ENCODE measurements around the gene IL17RC.

IL17RC gene

DNA sequence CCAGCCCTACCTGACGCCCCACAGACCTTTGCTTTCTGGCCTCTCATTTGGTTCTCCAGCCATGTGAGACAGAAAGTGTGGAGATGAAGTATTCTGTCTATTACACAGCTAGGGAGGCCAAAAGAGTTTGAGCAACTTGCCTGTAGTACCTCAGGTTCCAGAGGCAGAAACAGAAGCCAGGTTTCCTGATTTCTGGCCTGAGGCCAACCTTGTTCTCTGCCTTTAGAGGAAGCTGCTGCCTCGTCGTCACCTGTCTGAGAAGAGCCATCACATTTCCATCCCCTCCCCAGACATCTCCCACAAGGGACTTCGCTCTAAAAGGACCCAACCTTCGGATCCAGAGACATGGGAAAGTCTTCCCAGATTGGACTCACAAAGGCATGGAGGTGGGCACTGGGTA, 10.4 kb upstream of the IL17RC start:
- no peaks in the 10 kb centered on the region for H3K9me2 ChIP-seq (replicated peaks; ENCODE audit: low read depth, low read length)
- H3K4me2 ChIP-seq (ENCODE audit: low read depth, low read length, poor library complexity, severe bottlenecking), result no peak overlapping the region
- no peak for TF ChIP-seq CTCF (conservative IDR thresholded peaks at IDR 0.05; ENCODE audit: low read length)
- TF ChIP-seq EZH2phosphoT487 (IDR thresholded peaks at IDR 0.05; ENCODE audit: borderline replicate concordance), result no peak
- H4K20me1 ChIP-seq (ENCODE audit: insufficient read depth, low read length, poor library complexity, severe bottlenecking), result no peaks in the 10 kb centered on the region
- no peaks in the 10 kb centered on the region for H3K9me3 ChIP-seq (ENCODE audit: insufficient read depth, low read depth, low read length)
- no peak overlapping the region for H3K9ac ChIP-seq (ENCODE audit: low read depth, low read length, poor library complexity, severe bottlenecking)
- H2AFZ ChIP-seq (ENCODE audit: low read length), result no peak overlapping the region
- H3K27me3 ChIP-seq (ENCODE audit: insufficient read depth, low read length, poor library complexity, severe bottlenecking), result no peaks in the 10 kb centered on the region
- peaks cover 24% of the 10 kb centered on the region for H3K4me1 ChIP-seq (ENCODE audit: insufficient read depth, low read length, poor library complexity, severe bottlenecking)
- no peak overlapping the region for H3K4me3 ChIP-seq (ENCODE audit: low read length, poor library complexity, severe bottlenecking)
- no peaks in the 10 kb centered on the region for H3F3A ChIP-seq (ENCODE audit: low read depth)
- H3K79me2 ChIP-seq (ENCODE audit: insufficient read depth, low read length), result peaks cover 29% of the 10 kb centered on the region
- peaks cover 23% of the 10 kb centered on the region; the same call in 1 of the 2 replicates for H3K36me3 ChIP-seq (ENCODE audit: insufficient read depth, low read length)

DNA sequence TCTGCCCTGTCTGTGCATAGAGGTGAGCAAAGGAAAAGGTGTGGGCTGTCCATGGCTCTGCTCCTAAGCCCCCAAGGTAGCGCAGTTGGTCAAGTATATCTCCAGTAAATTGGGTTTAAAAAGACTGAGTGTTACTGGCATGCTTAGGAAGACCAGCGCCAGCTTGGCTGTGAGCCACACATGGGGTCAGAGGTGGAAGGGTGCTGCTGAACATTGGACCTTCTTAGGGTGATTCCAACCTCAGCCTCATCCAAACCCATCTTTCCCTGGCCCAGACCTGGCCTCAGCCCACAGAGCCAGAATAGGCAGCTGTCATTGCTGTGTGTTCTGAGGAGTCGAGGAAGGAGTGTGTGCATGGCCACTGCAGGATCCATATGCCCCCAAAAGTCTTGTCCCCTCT, 8.6 kb upstream of the IL17RC start:
- no peaks in the 10 kb centered on the region for H3K27me3 ChIP-seq (ENCODE audit: insufficient read depth, low read length, poor library complexity, severe bottlenecking)
- H3K4me2 ChIP-seq (ENCODE audit: low read depth, low read length, poor library complexity, severe bottlenecking), result no peak overlapping the region
- no peak for TF ChIP-seq CTCF (conservative IDR thresholded peaks at IDR 0.05; ENCODE audit: low read length)
- no peak for TF ChIP-seq EZH2phosphoT487 (IDR thresholded peaks at IDR 0.05; ENCODE audit: borderline replicate concordance)
- H3K79me2 ChIP-seq (ENCODE audit: insufficient read depth, low read length), result peaks cover 20% of the 10 kb centered on the region
- no peaks in the 10 kb centered on the region for H3K9me3 ChIP-seq (ENCODE audit: insufficient read depth, low read depth, low read length)
- H3F3A ChIP-seq (ENCODE audit: low read depth), result no peaks in the 10 kb centered on the region
- H3K9ac ChIP-seq (ENCODE audit: low read depth, low read length, poor library complexity, severe bottlenecking), result no peak overlapping the region
- peaks cover 27% of the 10 kb centered on the region; the same call in 1 of the 2 replicates for H3K36me3 ChIP-seq (ENCODE audit: insufficient read depth, low read length)
- H3K4me1 ChIP-seq (ENCODE audit: insufficient read depth, low read length, poor library complexity, severe bottlenecking), result peaks cover 21% of the 10 kb centered on the region
- no peak overlapping the region for H2AFZ ChIP-seq (ENCODE audit: low read length)
- no peak overlapping the region for H3K4me3 ChIP-seq (ENCODE audit: low read length, poor library complexity, severe bottlenecking)
- H3K9me2 ChIP-seq (replicated peaks; ENCODE audit: low read depth, low read length), result no peaks in the 10 kb centered on the region
- no peaks in the 10 kb centered on the region for H4K20me1 ChIP-seq (ENCODE audit: insufficient read depth, low read length, poor library complexity, severe bottlenecking)

- Histone ChIP-seq H3K9me2 (replicated peaks; ENCODE audit: low read depth, low read length) (no peaks in the 10 kb centered on the region), H3K36me3 (ENCODE audit: insufficient read depth, low read length) (peaks cover 30% of the 10 kb centered on the region; the same call in 1 of the 2 replicates), H2AFZ (ENCODE audit: low read length) (no peak overlapping the region), H3K4me2 (ENCODE audit: low read depth, low read length, poor library complexity, severe bottlenecking) (no peak overlapping the region), H3K27me3 (ENCODE audit: insufficient read depth, low read length, poor library complexity, severe bottlenecking) (no peaks in the 10 kb centered on the region), H3K79me2 (ENCODE audit: insufficient read depth, low read length) (peaks cover 9% of the 10 kb centered on the region), H3K4me1 (ENCODE audit: insufficient read depth, low read length, poor library complexity, severe bottlenecking) (peaks cover 11% of the 10 kb centered on the region), H3K4me3 (ENCODE audit: low read length, poor library complexity, severe bottlenecking) (no peak overlapping the region), H3K9ac (ENCODE audit: low read depth, low read length, poor library complexity, severe bottlenecking) (no peak overlapping the region), H4K20me1 (ENCODE audit: insufficient read depth, low read length, poor library complexity, severe bottlenecking) (no peaks in the 10 kb centered on the region), H3K9me3 (ENCODE audit: insufficient read depth, low read depth, low read length) (no peaks in the 10 kb centered on the region), H3F3A (ENCODE audit: low read depth) (no peaks in the 10 kb centered on the region)
- TF ChIP-seq CTCF (conservative IDR thresholded peaks at IDR 0.05; ENCODE audit: low read length) (no peak), EZH2phosphoT487 (IDR thresholded peaks at IDR 0.05; ENCODE audit: borderline replicate concordance) (no peak)
Observed at GRCh38 chr3:9909221-9910013, 7.5 kb upstream of the IL17RC start.

Measured in Loucy (cell line).